ENCODE measurements around the gene DDX55.
"Not testable (repeated sequence)": the region's sequence is repeated elsewhere in the genome, so short reads cannot be mapped to it uniquely, and the experiment has no call there.

The DDX55 gene, protein sequence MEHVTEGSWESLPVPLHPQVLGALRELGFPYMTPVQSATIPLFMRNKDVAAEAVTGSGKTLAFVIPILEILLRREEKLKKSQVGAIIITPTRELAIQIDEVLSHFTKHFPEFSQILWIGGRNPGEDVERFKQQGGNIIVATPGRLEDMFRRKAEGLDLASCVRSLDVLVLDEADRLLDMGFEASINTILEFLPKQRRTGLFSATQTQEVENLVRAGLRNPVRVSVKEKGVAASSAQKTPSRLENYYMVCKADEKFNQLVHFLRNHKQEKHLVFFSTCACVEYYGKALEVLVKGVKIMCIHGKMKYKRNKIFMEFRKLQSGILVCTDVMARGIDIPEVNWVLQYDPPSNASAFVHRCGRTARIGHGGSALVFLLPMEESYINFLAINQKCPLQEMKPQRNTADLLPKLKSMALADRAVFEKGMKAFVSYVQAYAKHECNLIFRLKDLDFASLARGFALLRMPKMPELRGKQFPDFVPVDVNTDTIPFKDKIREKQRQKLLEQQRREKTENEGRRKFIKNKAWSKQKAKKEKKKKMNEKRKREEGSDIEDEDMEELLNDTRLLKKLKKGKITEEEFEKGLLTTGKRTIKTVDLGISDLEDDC

DNA sequence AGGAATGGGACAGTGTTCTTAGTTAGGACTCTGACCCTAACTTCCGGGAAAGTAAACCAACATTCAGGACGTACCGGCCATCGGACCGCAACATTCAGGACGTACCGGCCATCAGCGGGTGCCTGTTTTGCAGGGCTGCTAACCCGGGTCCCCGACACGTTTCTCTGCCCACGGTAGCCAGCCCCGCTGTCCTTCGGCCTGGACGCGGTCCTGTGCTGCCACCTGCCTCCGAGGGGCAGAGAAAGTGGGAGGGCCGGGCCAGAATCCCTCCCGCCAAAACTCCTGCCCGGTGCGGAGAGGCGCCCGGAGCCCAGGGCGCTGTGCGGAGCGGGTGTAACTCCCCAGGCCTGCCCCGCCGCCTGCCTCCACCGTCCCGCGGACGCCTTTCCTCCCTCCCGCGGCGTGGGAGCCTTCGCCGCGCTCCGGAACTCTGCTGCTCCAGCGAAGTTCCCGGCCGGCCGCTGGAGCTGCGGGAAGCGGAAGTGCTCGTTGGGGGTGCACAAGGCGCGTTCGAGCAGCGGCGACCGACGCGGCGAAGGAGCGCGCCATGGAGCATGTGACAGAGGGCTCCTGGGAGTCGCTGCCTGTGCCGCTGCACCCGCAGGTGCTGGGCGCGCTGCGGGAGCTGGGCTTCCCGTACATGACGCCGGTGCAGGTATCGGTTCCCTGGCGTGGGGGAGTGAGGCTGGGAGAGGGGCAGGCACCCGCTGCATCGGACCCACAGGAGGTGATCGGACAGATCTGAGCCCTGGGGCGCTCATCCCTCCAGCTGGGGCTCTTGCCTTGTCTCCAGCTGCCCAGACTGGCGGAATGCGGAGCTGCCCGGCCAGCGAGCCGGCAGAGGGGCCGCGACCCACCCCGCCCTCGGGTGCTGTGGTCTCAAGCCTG, at the start of gene DDX55:
DDX55 (plus strand) TSS at position 498 of the 888 bp plus-strand sequence; CDS start at position 548, 50 bp downstream.
- DNase-seq = peak; percentile 88

DNA sequence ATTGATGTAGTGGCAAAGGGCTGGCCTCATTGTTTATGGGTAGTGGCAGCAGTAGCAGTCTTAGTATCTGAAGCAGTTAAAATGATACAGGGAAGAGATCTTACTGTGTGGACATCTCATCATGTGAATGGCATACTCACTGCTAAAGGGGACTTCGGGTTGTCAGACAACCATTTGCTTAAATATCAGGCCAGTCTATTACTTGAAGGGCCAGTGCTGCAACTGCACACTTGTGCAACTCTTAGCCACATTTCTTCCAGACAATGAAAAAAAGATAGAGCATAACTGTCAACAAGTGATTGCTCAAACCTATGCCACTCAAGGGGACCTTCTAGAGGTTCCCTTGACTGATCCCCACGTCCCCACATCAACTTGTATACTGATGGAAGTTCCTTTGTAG, 47.8 kb upstream of the DDX55 start:
- DNase-seq = not testable (repeated sequence)

DNA sequence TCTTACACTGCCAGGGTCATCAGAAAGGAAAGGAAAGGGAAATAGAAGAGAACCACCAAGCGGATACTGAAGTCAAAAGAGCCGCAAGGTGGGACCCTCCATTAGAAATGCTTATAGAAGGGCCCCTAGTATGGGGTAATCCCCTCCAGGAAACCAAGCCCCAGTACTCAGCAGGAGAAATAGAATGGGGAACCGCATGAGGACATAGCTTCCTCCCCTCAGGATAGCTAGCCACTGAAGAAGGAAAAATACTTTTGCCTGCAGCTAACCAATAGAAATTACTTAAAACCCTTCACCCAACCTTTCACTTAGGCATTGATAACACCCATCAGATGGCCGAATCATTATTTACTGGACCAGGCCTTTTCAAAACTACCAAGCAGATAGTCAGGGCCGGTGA, 47.1 kb upstream of the DDX55 start:
- DNase-seq = not testable (repeated sequence)

DNA sequence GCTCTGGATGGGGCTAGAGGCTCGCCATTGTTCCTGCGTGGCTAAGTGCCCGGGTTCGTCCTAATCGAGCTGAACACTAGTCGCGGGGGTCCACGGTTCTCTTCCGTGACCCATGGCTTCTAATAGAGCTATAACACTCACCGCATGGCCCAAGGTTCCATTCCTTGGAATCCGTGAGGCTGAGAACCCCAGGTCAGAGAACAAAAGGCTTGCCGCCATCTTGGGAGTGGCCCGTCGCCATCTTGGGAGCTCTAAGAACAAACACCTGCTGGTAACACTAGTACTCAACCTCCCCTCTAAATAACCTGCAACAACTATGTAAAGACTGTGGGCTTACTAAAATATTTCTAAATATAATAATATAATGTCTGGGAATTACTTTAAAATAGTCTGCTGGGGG, 43.4 kb upstream of the DDX55 start:
- not testable (repeated sequence) for DNase-seq

DNA sequence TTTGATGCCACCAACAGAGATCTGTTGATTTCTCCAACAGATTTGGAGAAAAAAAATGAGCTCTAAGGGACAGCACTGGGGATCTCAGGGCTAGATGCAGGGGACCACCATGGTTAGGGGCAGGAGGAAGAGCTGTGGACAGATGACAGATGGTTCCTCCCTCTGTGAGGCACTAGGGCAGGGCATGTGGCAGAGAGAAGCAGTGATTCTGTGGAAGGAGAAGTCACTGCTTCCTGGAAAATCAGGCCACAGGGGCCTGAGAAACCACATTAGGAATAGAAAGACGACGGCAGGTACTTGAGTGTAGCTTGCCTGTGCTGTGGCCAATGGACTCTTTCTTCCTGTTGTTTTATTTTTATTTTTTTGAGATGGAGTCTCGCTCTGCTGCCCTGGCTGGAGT, 42.4 kb upstream of the DDX55 start:
- DNase-seq = no peak

DNA sequence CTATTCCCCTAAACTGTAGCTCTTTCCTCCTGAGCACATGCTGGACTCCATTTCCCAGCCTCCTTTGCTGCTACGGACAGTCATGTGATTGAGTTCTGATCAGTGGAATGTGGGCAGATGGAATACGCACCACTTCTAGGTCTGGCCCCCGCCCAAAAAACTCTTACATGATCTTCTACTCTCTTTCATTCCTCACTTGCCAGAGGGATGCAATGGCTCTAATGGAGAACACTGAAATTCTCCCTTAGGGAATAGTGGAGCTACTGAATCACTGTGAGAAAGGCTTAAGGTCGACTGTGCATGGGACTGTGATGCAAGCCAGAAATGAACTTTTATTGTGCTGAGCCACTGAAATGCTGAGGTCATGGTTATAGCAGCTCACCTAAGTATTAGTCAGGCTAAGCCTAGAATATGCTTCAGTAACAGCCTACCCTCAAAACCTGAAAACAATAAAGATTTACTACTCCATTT, 30.5 kb upstream of the DDX55 start:
- DNase-seq = no peak

DNA sequence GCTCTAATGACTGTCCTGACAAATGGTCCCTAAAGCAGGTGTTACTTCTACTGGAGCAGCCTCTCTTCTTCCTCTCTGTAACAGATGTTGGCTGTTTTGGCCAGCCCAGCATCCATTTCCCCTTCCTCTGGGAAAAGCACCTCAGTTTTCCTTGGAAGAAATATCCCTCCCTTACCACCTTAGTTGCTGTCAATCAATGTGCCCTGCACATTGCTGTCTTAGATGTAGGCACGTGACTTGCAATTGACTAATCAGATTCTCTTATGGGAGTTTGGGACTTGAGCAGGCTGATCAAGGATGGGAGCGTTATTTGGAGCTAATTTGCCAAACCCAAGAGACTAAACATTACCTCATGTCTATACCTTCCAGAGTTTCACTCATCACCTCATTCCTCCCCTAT, 29.5 kb upstream of the DDX55 start:
- no peak for DNase-seq

DNA sequence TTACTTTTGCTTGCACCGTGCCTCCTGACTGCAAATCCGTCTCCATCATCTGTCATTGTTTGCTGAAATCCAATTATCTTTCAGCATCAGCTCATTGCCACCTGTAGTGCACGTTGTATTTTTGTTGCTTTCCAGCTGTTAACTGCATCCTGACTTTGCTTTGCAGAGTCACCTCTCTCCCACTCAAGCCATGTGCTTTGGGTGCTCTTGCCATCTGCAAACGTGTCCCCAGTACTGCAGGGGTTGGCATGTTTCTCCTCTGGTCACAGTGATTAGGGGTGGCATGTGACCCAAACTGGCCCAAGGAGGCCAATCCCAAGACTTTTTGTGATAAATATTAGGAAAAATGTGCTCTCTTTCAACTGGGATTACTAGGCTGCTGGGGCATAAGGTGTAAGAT, 28.0 kb upstream of the DDX55 start:
- DNase-seq = no peak

DNA sequence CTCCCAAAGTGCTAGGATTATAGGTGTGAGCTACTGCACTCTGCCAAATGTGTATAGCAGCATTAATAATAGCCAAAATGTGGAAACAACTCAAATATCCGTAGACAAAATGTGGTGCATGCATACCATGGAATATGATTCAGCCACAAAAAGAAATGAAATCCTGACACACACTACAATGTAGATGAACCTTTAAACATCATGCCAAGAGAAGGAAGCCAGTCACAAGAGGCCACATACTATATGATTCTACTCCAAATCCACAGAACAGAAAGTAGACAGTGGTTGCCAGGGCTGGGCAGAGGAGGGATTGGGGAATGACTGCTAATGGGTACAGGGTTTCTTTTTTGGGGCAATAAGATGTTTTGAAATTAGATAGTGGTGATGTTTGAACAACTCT, 25.3 kb upstream of the DDX55 start:
- no peak for DNase-seq

DNA sequence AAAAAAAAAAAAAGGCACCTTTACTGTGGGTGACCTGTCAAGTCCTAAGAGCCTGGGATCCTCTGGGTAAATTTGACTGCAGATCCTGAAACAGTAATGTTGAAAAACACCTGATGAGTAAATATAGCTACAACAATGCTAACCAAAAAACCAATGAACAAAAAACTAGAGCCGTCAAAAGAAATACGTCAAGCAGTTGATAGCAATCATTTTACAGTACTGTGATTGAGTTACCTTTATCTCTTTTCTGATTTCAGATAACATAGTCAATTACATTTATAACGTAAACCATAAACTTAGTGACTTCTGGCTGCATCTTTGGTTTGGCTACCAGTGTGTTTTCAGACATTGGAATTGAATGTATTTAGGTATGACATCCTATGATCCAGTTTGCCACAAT, 23.7 kb upstream of the DDX55 start:
- DNase-seq = no peak

DNA sequence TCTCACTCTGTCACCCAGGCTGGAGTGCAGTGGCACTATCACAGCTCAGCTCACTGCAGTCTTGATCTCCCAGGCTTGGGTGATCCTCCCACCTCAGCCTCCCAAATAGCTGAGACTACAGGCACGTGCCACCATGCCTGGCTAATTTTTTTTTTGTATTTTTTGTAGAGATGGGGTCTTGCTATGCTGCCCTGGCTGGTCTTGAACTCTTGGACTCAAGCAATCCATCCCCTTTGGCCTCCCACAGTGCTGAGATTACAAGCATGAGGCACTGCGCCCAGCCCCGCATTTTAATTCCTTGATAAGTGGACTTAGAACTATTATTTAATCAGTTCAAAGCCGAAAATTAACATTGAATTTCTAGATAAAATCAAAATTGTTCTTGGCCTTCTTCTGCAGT, 23.1 kb upstream of the DDX55 start:
- DNase-seq = not testable (repeated sequence)

DNA sequence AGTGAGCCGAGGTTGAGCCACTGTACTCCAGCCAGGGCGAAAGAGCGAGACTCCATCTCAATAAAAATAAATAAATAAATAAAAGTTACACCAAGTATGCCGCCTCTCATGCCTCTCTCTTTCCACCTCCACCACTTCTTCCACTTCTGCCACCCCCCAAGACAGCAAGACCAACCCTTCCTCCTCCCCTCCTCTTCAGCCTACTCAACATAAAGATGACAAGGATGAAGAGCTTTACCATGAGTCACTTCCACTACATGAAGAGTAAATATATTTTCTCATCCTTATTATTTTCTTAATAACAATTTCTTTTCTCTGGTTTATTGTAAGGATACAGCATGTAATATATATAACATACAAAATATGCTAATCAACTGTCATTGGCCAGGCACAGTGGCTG, 21.1 kb upstream of the DDX55 start:
- no peak for DNase-seq

DNA sequence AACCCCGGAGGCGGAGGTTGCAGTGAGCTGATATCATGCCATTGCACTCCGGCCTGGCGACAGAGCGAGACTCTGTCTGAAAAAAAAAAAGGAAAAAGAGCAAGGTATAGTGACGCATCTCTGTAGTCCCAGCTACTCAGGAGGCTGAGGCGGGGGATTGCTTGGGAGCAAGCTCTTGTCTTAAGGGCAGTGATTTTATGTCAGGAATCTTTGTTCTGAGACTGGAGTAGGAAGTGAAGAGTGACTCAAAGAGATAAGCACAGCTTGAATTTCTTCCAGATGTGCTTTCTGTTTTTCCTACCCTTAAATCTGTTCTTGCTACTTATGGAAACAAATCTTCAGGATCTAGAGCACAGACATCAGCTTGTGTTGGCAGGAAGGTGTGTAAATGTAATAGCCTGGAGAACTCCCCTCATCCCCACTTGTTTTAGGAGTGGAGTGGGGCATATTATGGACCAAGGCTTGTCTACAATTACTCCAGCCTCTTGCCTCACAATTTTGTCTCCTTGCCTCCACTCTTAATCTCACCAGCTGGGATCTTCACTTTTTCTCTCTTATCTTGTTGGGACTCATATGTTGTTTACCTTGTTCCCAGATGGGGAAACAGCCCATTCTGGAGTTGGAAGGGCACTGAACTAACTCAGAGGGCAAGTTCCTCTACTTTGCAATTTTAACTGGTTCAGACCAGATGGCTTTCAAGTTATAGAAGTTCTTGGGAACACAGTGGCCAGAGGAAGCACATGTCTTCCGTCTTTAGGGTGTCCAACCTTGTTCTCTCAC, 10.0 kb upstream of the DDX55 start:
- no peak for DNase-seq

DNA sequence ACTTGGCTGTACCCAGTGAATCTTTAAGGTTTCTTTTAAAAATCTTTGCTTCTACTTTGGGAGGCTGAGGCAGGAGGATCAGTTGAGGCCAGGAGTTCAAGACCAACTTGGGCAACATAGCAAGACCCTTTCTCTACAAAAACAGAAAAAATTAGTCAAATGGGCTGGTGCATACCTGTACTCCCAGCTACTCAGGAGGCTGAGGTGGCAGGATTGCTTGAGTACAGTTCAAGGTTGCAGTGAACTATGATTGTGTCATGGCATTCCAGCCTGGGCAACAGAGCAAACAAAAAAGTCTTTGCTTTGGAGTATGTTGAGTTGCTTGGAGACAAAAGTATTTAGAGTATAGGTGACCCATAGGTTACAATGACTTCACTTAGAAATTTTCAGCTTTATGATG, 6.2 kb upstream of the DDX55 start:
- no peak for DNase-seq

DNA sequence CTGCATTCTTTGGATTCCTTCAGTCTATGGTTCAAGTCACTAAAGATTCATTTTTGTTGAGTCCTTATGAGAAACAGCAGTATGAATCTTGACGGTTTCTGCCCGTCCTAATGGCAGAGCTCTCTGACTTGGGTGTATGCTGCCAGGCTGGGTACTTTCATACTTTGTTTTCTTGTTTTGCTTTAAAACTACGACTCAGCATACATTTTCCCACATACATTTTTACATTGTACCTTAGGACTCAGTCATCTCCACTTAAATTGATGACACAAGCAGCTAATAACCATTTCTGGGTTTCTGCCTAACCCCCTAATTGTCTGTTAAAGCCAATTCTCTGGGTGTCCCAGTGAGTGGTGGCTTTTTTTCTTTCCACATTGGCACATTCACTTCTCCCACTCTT, 4.8 kb upstream of the DDX55 start:
- DNase-seq = no peak

DNA sequence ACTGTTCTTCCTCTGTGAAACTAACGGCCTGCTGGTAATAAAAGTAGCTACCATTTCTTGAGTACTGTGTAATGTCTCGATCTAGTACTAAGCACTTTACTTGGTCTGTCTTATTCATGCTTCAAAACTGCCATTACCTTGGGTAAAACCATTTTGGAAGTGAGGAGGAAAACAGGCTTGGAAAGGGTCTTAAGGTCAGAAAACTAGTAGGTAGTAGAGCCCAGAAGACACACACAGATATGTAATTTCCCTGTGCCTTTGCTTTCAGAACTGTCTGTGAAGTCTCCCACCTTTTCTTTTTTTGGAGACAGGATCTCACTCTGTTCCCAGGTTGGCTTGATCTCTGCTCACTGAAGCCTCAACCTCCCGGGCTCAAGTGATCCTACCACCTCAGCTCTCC, 3.4 kb upstream of the DDX55 start:
- DNase-seq = no peak

DNA sequence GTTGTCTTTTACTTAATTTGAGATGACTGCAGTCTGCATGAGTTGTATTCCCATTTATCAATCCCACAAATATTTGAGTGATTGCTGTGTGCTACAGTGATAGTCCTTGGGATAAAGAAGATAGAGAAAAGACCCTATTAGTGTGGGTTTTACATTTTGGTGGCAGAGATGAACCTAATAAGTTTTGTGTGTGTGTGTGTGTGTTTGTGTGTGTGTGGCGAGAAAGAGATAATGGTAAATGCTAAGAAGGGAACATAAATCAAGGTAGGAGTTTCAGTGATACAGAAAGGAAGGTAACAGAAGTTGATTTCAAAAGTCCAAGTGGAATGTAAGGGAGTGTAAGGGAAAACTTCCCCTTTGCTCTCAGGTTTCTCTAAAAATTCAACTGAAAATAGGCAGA, 2.6 kb upstream of the DDX55 start:
- no peak for DNase-seq

DNA sequence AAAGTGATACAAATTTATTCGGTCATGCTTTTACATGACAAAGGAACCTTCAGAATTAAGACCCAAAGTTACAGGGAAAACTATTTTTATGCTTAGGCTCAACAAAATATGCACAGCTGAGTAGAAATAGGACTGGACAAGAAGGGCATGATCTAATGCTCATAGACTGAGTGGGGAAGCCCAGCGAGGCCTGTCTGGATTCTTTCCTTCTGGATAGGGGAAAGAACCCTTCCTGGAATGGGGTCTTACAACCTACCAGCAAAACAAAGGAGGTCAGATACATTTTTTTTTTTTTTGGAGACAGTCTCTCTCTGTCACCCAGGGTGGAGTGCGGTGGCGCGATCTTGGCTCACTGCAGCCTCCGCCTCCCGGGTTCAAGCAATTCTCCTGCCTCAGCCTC, 2.2 kb upstream of the DDX55 start:
- no peak for DNase-seq

DNA sequence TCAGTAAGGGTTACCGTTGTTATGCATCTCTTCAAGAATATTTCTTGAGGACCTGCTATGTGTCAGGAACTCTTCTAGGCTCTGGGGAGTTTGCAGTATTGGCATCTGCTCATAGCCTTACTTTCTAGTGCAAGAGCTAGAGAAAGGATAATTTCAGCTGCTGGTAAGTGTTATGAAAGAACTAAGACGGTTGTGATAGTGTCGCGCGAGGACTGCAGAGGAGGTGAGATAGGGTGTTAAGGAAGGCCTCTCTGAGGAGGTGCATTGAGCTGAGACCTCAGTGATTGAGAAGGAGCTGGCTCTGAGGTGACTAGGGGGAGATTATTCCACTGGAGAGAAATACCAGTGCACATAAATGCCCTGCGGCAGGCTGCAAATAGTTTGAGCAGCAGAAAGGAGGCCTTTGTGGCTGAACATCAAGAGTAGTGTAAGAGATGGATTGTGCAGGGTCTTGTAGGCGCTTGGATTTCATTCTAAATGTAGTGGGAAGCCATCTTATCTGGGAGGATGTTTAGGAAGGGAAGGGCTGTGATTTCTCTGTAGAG, 824 bp downstream of the DDX55 start:
- DNase-seq = no peak

DNA sequence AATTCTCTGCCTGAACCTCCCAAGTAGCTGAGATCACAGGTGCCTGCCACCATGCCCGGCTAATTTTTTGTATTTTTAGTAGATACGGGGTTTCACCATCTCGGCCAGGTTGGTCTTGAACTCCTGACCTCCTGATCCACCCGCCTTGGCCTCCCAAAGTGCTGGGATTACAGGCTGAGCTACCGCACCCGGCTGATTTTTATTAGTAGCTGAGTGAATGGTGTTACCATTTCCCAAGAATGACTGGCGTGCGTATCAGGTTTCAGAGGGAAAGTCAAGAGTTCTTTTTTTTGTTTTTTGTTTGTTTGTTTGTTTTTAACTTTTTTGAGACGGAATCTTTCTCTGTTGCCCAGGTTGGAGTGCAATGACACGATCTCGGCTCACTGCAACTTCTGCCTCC, 1.6 kb downstream of the DDX55 start:
- not testable (repeated sequence) for DNase-seq

DNA sequence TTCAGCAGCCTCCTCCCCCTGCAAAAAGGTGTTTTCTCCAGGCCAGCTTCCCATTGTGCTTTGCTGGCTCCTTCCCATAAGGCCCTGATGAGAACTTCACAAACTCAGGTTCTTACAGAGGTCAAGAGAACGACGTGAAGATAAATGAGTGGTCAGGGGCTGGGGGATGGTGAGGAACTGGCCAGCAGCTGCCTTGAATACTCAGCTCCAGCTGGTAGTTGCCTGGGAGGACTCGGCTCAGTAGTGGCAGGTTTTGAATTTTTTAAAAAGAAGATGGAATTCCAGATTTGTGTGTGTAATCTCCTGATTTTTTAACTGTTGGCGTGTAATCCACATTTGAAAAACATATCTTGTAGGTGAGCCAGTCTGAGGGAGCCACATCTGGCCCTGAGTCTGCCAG, 5.9 kb downstream of the DDX55 start:
- DNase-seq = no peak

DNA sequence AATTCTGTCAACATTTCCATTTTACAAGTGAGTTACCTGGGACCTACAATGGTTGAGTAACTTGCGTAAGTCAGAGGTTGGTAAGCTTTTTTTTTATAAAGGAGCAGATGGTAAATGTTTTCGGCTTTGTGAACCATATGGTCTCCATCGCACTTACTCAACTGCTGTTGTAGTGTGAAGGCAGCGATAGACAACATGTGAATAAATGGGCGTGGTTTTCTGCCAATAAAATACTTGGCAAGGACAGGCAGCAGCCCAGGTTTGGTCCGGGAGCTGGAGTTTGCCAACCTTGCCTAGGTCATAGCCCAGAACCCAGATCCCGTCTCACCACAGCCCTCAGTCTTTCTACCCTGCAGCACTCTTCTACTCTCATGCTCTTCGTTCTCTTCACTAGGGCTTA, 6.3 kb downstream of the DDX55 start:
- DNase-seq = no peak

DNA sequence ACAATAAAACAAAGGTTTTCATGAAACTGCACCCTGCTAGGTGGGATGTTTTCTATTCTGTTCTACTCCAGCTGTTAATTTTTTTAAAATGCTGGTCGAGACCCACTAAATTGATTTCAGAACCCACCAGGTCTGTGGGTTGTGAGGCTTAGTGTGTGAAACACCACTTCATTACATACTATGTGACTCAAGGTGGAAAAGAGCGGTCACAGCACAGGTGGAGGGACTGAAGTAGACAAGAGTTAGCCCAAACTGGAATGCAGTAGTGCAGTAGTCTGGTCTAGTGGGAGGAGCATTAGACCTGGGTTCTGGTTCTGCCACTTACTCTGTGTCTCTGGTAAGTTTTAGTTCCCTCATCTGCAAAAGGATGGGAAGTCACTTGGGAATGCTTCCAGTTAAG, 12.2 kb downstream of the DDX55 start:
- DNase-seq = no peak
